Hepatocyte (in vitro differentiated cells): ENCODE measurements around the gene OR9A2.

Source experiments
- EZH2 ChIP-seq: fragments of 200-600 bp; sonication (generic); IDR thresholded peaks from 2 replicates; pipeline ENCODE4 v1.6.1; 2016; ENCODE audit warnings: antibody characterized with exemption, mild to moderate bottlenecking, borderline replicate concordance
- EZH2phosphoT487 ChIP-seq: fragments of 200-600 bp; sonication (generic); IDR thresholded peaks from one replicate; pipeline ENCODE4 v1.6.1; 2018; ENCODE audit warnings: antibody characterized with exemption, mild to moderate bottlenecking, low read depth, moderate library complexity; ENCODE audit not compliant: unreplicated experiment, severe bottlenecking
- TF ChIP-seq, protein P1 (sequence below): fragments of 200-600 bp; sonication (generic); IDR thresholded peaks from 2 replicates; pipeline ENCODE4 v1.5.1; 2016; ENCODE audit warnings: antibody characterized with exemption, mild to moderate bottlenecking; ENCODE audit not compliant: poor library complexity

DNA sequence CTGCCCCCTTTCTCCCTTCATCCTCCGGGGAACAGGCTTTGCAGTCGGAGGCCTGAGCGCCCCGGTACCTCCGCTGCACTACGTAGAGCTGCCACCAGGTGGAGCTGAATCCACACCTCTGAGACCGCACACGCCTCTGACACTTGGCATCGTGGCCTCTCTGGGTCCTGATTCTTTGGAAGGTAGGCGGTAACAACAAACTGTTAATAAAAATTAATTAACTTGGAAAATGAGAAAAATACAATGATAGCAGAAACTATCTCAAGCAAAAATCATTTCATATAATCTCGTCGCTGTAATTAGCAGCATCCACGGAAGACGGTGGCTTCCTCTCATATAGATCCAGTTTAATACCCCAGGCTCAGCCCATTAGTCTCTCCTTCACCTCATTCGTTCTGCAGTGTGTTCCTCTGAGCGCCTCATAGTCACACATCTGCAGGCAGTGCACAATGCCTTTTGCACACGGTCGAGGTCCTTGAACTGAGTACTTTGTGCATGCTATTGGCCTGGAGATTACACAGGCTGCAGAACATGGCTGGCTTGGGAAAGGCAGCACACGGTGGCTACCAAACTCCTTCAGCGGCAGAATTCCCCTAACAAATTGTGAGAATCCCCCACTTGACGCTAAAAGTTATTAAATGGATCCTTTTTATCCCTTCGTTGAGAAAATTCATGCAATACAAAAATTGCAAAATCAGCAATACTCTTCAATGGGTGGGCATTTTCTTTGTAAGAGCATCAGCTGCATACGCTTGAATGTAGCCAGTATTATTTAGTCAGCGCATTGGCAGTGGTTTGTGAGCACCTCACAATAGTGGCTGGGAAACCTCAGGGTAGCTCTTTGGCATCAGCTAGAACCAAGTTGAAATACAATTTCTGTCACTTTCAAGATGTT lies 18.7 kb downstream of the OR9A2 start:
- TF ChIP-seq, protein P1, sequence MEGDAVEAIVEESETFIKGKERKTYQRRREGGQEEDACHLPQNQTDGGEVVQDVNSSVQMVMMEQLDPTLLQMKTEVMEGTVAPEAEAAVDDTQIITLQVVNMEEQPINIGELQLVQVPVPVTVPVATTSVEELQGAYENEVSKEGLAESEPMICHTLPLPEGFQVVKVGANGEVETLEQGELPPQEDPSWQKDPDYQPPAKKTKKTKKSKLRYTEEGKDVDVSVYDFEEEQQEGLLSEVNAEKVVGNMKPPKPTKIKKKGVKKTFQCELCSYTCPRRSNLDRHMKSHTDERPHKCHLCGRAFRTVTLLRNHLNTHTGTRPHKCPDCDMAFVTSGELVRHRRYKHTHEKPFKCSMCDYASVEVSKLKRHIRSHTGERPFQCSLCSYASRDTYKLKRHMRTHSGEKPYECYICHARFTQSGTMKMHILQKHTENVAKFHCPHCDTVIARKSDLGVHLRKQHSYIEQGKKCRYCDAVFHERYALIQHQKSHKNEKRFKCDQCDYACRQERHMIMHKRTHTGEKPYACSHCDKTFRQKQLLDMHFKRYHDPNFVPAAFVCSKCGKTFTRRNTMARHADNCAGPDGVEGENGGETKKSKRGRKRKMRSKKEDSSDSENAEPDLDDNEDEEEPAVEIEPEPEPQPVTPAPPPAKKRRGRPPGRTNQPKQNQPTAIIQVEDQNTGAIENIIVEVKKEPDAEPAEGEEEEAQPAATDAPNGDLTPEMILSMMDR = peak; percentile 95
- TF ChIP-seq EZH2 (no peak), EZH2phosphoT487 (no peak)
